ENCODE data around the gene MCFD2.
"Not testable (repeated sequence)": the region's sequence is repeated elsewhere in the genome, so short reads cannot be mapped to it uniquely, and the experiment has no call there.

Gene MCFD2

GRCh38 chr2:46937471-46937901 lies 21.9 kb upstream of the MCFD2 start:
- no peak for DNase-seq (ENCODE audit: low read depth in 2 of 2)

GRCh38 chr2:46936566-46936965 lies 21.0 kb upstream of the MCFD2 start:
- no peak for DNase-seq (ENCODE audit: low read depth in 2 of 2)

GRCh38 chr2:46935071-46935470 lies 19.5 kb upstream of the MCFD2 start:
- no peak for DNase-seq (ENCODE audit: low read depth in 2 of 2)

- DNase-seq (ENCODE audit: low read depth in 2 of 2): no peak
These were observed 14.0 kb upstream of the MCFD2 start for GRCh38 chr2:46929612-46930011.

GRCh38 chr2:46926863-46927262 lies 11.3 kb upstream of the MCFD2 start:
- no peak for DNase-seq (ENCODE audit: low read depth in 2 of 2)

- no peak for DNase-seq (ENCODE audit: low read depth in 2 of 2)
These were observed 10.1 kb upstream of the MCFD2 start for GRCh38 chr2:46925474-46926351.

- no peak for DNase-seq (ENCODE audit: low read depth in 2 of 2)
These were observed 9.0 kb upstream of the MCFD2 start for GRCh38 chr2:46924608-46925007.

- DNase-seq (ENCODE audit: low read depth in 2 of 2): no peak
These were observed 8.4 kb upstream of the MCFD2 start for GRCh38 chr2:46924038-46924437.

GRCh38 chr2:46923041-46923528 lies 7.5 kb upstream of the MCFD2 start:
- no peak for DNase-seq (ENCODE audit: low read depth in 2 of 2)

GRCh38 chr2:46922606-46923005 lies 7.0 kb upstream of the MCFD2 start:
- DNase-seq (ENCODE audit: low read depth in 2 of 2): no peak

- no peak for DNase-seq (ENCODE audit: low read depth in 2 of 2)
These were observed 6.3 kb upstream of the MCFD2 start for GRCh38 chr2:46921676-46922448.

- DNase-seq (ENCODE audit: low read depth in 2 of 2): no peak
These were observed 2.0 kb upstream of the MCFD2 start for GRCh38 chr2:46917628-46918027.

GRCh38 chr2:46915811-46916630 lies 415 bp upstream of the MCFD2 start:
- DNase-seq (ENCODE audit: low read depth in 2 of 2): peak; percentile 66 to 68

- no peak for DNase-seq (ENCODE audit: low read depth in 2 of 2)
These were observed 902 bp downstream of the MCFD2 start for GRCh38 chr2:46914578-46915230.

- no peak for DNase-seq (ENCODE audit: low read depth in 2 of 2)
These were observed 1.9 kb downstream of the MCFD2 start for GRCh38 chr2:46913471-46914381.

GRCh38 chr2:46909771-46910419 lies 5.7 kb downstream of the MCFD2 start:
- peak in 1 of 2 experiments; percentile 17 for DNase-seq (ENCODE audit: low read depth in 2 of 2)

GRCh38 chr2:46909150-46909549 lies 6.5 kb downstream of the MCFD2 start:
- DNase-seq (ENCODE audit: low read depth in 2 of 2): no peak

- not testable (repeated sequence) for DNase-seq (ENCODE audit: low read depth in 2 of 2)
These were observed 10.5 kb downstream of the MCFD2 start for GRCh38 chr2:46904908-46905678.

GRCh38 chr2:46902980-46903379 lies 12.6 kb downstream of the MCFD2 start:
- DNase-seq (ENCODE audit: low read depth in 2 of 2): not testable (repeated sequence)

Measured in stimulated activated CD4-positive, alpha-beta T cell treated with anti-CD3 and anti-CD28 coated beads, Interleukin-12 subunit alpha, Interleukin-12 subunit beta, amount 100 ng/mL, for 24 hours (primary cell).